Central memory CD4-positive, alpha-beta T cell (primary cell): ENCODE results near the gene LNX1.

Source experiments
- DNase-seq: peaks from one replicate; pipeline ENCODE4 v3.0.0; 2022

Gene LNX1

DNA sequence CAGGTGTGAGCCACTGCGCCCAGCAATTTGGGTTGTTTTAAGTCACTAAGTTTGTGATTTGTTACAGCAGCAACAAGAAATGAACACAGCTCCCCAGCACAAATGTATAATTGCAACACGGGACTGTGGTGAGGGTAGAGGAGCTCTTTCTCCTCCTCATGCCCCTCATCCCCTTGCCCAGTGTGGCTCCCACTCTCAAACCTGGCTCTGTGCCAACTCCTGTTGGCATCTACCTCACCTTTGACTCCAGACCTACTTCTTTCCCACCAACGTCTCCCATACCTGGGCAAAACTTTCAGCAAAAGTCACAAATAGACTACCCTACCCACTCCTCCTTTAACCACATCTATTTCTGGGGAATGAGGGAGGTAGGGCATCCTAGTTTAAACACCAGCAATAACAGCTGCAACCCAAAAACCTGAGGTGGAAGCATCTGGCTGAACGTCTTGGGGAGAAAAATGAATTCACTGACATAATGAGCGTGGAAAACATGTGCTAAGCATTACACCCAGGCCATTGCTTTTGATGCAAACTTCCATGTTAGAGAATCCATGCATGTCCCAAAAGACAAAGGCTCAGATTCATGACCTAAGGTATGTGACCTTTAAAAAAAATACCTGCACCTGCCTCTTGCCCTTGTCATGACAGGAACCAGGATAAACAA is 19.2 kb downstream of the LNX1 start:
- no peak for DNase-seq

DNA sequence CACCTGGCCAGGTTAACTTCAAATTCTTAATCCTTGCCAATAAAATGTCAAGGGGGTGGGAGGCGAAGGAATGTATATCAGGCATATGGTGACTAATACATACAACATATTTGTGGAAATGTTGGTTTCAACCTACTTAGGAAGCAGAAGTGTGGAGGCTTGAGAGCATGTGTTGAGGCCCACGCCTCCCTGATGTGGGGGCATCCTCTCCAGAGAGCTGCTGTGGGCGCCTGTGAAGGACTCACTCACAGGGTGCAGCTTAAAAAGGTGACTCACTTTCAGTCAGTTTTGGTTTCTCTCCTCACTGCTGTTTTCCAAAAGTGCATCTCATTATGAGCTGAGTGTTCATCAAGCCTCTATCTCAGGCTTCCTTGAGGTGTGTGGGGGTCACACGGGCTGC is 27.5 kb downstream of the LNX1 start:
- no peak for DNase-seq

DNA sequence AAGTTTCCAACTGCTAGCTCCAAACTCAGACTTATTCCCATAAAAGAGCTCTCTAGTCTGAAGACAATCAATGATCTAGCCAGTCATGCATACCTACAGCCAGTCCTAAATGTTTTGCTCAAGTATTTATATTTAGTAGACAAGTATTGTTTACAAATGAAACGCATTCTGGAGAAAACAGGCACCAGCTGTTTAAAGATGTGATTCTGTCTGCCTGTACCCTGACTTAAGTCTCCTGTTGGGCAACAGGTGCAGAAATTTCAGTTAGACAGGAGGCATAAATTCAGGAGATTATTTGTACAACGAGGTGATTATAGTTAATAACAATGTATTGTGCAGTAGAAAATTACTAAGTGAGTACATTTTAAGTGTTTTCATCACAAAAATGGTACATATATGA is 28.9 kb downstream of the LNX1 start:
- DNase-seq, result no peak

DNA sequence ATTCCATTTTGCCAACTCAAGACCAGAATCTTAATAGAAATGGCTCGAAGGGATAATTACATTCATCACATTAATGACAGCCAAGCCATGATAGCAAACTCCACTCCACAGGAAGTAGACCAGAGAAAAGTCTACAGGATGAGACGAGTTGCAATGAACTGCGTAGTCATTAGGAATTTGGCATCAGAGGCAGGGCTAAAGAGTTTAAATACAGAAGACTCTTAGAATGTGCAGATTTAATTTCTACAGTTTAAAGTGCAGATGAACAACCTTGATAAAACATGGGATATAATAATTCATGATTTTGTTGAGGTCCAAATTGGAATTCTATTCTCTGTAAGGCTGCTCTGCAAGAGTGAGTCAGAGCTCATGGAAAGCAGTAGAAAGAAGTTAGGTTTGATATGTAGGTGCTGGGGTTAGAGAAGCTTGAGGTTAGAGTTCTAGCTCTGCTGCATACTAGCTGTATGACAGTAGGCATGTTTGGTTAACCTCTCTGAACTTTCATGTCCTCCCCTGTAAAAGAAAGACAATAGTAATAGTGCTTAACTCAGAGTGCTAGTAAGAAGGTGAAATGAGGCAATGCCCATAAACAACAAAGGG is 32.2 kb downstream of the LNX1 start:
- DNase-seq, result no peak

DNA sequence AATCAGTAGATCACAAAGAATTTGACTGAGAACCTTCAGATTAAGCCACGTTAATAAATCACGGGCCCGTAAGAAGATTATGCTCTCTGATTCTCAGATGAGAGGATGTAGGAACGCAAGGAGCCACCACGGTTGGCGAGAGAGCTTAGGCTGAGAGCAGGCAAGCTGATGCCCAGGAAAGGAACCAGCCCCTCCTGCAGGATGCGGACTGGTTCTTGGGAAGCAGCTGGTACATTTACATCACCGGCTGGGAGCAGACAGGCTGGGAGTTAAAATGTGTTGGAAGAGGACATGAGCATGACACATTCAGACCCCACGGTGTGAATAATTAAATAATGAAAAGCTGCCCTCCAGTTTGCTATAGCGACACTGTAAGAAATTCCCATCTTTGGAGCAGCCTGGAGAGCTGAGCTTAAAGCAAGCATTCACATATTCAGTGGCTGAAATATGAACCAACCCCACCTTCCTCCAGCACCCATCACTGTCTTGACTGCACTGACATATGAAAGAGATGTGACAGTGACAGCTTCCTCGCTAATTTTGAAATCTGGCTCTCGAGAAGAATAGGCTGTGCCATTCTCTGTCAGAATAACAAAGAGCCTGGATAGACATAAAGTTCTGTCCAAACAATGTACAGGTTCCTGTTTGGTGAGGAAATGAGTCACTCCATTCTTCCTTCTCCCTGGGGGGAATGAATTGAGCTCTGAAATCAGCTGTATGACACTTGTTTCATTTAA is 33.1 kb downstream of the LNX1 start:
- no peak for DNase-seq

DNA sequence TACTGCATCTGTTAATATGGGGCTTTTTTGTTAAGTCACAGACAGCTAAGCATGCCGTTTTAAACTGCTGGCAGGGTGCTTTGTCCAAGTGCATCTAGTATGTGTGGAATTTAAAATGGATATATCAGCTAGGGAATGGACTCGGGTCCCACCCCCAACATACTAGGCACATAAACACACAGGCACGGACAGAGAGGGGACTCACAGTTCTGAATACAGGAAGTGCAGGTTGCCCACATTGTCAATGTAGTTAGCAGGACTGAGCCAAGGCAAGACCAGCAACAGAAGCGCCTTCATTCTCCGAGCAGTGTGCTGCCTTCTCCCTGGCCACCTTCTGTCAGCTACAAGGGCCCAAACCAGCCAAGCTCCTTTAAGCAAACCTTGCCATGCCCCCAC is 33.6 kb downstream of the LNX1 start:
- no peak for DNase-seq

DNA sequence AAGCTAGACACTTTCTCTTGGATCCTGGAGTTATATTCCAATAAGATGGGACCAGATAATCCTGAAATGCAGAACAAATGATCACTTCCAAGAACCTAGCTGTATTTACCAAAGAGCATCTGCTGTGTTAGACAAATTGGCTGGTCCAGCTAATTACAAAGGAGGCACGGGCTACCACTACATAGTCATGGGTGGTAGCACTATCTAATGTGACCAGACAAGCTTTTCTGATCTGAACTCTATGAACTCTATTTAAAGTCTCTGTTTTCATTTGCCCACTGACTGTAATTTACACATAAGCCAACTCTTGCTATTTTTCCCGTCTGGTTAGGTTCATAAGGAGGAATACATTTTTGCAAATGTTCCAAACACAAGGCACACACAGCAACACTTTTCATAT is 34.6 kb downstream of the LNX1 start:
- DNase-seq, result no peak

DNA sequence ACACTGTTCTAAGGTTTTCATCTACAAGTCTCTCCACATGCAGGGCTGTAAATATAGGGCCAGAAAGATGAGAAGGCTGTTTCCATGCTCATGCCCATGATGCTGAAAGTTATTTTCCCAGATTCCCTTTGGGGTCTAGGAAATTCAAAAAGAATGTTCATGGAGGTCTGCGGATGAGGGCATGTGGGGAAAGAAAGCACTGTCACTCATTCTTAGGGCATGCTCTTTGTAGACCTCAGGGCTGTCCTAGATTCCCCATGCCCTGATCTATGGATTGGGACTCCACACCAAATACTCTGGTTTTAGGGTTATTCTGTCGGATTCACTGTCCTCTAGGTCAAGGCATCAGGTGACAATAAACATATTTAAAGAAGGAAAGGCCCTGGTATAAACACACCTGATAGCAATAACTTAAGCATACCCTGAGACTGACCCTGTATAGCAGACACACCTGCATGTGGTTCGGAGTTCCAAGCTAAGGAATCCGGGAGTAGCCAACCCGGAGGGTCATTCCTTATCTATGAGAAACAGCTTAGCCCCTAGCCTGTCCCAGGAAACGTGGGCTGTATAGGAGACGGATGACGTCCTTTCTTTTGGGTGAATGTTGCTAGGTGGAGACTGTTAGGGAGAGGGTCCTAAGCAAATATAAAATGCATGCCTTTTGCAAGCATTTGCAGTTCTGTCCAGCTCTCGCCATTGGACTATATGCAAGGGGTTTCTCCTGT is 37.6 kb downstream of the LNX1 start:
- DNase-seq, result no peak

DNA sequence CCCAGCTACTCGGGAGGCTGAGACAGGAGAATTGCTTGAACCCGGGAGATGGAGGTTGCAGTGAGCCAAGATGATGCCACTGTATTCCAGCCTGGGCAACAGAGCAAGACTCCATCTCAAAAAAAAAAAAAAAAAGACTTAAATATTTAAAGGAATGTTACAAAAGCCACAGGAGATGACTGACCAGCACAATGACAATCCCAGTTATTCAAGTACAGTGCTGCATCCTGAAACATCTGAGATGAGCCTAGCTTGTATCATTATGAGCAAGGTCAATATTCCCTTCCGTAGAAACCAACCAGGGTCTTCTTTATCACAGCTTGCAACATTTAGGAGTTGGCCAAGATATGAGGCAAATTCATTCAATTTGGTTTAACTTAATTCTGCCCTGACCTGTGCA is 38.6 kb downstream of the LNX1 start:
- no peak for DNase-seq

DNA sequence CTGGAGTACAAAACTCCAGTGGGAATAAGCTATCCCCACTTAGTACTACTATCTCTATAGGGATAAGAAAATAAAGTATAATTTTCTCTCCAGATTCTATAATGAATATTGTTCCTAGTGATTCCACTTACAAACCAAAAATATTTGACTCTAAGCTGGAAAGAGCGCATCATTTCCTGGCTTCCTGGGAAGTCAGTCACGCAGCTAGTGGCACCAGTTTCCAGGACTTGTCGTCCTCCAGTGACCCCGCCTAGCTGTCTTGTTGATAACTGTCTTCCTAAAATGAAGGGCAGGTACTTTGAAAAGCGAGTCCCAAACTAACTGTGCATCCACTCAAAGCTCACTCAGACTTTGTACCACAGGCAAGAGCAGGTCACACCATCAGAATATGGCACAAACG is 39.3 kb downstream of the LNX1 start:
- no peak for DNase-seq

DNA sequence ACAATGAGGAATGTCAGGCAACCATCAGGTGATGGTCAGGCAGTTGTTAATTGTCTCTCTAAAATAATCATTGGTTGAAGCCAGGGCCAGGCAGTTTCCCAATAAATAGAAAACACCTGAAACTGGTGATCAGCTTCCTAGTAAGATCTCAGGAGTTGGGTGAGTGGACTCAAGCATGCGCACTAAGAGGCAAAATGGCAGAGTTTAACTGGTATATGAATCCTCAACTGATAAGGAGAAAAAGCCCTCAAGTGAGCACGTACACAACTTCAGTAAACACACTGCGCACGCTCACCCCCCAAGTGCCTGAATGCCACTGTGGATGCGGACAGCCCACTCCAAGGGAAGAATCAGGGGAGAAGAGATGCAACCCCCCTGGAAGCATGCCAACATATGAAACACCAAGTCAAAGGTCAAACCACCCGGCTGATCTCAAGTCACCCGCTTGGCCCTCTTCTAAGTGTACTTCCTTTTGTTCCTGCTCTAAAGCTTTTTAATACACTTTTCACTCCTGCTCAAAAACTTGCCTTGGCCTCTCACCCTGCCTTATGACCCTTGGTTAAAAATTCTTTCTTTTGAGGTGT is 39.9 kb downstream of the LNX1 start:
- no peak for DNase-seq

DNA sequence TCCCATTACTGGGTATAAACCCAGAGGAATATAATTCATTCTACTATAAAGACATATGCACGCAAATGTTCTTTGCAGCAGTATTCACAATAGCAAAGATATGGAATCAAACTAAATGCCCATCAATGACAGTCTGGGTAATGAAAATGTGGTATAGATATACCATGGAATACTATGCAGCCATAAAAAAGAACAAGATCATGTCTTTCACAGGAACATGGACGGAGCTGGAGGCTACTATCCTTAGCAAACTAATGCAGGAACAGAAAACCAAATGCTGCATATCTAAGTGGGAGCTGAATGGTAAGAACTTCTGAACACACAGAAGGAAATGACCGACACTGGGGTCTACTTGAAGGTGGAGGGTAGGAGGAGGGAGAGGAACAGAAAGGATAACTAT is 42.6 kb downstream of the LNX1 start:
- DNase-seq, result no peak

DNA sequence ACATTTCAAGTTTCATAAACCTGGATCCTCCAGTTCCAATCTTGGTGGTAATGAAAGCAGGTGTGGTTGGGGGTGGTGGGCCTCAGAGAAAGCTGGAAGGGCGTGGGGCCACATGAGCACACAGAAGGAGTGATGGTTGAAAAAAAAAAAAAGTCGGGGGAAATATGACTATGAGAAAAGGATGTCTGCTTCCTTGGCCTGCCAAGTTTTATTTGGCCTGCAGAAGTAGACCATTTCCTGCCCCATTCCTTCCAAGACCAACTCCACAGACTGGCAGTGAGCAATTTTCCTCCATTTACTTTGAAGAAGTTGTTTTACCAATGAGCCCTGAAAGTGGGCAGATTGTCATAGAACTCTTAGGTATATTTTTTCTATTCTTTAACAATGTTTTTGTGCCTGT is 43.3 kb downstream of the LNX1 start:
- no peak for DNase-seq

DNA sequence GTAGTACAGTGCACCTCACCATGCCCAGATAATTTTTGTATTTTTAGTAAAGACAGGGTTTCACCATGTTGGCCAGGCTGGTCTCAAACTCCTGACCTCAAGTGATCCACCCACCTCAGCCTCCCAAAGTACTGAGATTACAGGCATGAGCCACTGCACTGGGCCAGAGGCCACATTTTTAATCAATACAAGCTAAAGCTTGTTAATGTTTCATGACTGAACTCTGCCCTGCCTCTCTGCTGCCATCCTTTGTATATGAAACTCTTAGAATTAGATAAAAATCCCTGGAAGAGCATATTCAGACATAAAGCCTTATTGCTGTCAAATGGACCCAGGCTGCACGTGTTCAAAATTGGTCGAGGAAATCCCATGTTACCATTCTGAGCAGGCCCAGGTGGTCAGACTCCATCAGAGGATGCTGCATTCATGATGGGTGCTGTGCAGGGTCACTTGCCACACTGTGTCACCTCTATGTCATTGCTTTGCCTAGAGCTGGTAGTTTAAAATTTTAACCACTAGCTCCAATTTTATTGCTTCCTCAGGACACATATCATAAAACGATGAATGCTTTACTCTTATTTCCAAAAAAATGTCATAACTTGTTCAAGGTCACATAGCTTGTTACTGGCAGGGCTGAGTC is 45.2 kb downstream of the LNX1 start:
- DNase-seq, result no peak

DNA sequence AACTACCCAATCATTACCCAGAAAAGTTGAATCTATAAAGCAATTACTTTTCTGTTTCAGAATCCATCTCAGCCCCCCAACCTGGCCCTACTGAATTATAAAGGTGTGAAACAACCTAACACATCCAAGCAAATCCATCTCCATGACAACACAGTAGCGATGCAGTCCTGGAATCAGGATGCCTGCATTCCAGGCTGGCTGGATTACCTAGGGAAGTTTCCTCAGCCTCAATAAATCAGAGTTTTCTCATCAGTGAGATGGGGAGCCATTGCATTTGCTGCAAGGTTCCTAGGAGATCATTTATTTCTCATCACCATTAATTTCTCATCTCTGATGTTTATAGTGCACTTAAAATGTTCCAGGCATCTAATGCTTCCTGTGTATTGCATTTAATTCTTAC is 46.0 kb downstream of the LNX1 start:
- DNase-seq, result no peak

DNA sequence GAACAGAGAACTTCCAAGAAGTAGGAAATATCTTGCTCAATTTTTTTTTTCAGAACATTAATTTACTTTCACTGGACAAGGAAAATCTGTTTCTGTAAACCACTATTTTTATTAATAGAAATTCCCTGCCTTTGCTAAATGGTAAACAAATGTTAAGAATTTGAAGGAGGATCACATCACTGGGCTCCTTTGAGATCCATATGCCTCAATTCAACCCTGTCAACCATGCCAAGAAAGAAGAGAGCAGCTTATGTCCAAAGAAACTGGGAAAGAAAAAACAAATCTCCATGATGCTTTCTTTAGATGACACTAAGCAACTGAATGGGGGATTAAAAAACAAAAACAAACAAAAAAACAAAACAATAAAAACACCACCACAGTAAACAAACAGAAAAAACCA is 47.7 kb downstream of the LNX1 start:
- no peak for DNase-seq

DNA sequence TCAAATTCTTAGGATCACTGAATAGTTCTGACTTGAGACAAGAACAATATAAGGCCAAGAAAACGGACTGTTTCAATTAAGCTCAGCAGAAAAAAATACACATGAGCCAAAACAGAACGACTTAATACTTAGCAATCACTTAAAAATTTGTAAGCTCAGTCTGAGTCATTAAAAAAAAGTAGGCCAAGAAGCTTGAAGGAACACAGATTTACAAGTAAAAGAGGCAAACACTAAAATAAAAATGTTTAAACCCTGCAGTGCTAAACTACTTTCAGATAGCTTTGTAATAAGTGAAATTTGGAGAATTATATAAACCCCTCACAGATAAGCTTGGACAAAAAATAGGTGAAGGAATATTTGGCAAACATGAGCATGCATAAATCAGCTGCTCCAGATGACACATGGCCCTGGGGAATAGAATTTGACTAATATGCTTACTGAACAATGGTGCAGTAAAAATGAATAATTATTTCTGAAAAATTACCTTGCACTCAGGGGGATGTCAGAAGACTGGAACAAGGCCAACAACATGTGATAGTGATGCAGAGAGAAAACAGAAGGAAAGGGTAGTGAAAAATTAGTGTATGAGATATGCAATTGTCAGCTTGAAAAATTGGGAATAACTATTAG is 49.6 kb downstream of the LNX1 start:
- no peak for DNase-seq

DNA sequence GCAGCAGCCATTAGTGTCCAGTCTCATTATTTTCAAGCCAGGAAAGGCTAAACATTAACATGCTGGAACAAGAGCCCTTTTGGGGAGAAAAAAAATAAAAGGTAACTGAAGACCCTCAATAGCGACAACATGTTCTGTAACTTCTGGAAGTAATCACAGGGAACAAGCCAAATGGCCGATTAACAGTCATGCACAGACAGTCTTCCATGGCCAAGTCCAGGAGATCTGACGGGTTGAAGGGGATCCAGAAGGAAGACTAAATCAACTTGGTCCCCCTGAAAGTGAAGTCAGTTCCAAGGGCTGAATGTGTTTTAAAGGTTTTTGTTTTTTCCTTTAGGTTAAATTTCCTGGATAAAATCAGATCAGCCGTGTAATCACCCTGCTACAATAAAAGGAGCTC is 52.5 kb downstream of the LNX1 start:
- DNase-seq, result no peak

DNA sequence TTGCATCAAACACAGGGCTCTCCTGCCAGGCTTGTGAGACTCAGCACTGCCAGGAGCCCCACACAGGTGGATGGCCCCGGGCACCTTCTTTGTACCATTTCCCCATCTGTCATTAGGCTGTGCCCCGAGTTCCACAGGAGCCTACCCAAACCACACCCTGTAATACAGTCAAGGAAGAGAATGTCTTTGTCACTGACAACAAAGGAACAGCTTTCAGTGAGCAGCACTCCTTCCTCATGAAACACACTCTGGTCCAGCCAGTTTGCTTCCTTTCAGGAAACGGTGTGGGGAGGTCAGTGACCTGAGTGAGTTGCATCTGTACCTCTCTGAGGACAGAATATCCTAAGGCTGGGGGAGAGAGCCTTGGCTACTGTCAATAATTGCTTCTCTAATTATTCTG is 53.7 kb downstream of the LNX1 start:
- DNase-seq, result no peak

DNA sequence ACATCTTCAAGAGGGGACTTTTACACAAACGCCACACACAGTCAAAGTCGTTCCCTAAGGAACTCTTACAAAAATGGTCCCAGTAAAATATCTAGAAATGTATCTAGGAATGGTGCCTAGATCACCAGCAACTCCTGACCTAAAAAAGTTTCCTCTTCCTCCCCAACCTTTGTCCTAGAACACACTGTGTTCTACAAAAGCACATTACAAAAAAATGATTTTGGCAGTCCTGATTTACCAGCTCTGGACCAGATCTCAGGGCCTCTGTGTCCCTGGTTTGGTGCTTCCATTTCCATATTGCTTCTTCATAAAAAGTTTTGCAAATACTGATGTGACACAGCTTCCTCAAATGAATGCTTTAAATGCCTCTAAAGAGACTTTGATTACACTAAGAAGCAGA is 55.0 kb downstream of the LNX1 start:
- no peak for DNase-seq

DNA sequence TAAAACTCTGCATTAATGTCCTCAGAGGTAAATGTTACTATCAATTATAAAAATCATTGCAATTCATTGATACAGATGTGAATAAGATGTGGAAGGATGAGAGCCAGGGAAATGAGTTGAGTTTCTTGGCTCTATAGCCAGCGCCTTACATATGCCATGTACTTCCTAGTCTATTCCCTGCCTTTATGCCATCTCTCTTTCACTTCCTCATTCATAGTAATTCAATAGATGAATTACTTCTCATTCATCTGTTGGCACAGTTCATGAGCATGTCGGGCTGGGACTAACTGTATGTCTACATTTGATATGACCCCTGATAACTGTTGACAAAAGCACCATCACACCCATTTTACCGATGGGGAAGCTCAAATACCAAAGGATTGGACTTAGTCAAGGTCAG is 55.7 kb downstream of the LNX1 start:
- DNase-seq, result no peak

DNA sequence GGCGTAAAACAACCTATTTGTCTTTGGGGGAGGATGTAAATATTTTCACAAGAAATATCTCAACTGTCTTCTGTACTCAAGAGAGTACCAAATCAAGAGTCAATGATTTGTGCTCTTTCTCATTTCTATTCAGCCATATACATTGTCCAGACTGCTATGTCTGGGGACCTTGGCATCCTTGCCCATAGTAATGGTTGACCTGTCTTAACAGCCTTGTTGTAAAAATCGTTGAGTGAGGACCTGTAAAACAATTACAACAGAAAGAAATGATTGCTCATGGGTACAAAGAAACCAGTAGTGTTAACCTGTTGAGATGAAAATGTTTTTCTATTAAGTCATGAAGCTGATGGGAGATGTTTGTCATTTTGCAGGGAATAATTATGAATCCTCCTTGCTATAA is 56.6 kb downstream of the LNX1 start:
- DNase-seq, result no peak

DNA sequence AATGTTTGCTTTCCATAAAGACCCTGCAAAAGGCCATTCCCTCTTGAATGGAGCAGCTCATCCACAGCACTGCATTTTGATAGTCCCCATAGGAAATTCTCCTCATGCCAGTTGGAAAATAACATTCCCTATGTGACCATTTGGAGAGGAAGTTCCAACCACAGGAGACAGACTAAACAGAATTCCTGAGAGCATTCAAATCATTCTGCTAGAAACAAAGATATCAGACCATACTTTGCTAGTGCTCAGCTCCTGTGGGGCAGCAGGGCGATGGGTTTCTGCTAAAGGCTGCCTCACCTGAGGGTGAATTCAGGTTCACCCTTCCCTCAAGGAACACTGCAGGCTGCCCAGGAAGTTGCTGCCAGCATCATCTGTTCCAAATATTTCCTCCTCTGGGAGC is 58.8 kb downstream of the LNX1 start:
- DNase-seq, result no peak
